HG02763 (cell line): Measurements from ENCODE around the gene RAP1A.
"Not testable (repeated sequence)": the region's sequence is repeated elsewhere in the genome, so short reads cannot be mapped to it uniquely, and the experiment has no call there.

Source experiments
- ATAC-seq: cut with Tn5 transposase; IDR thresholded peaks from one replicate; pipeline ENCODE4 v1.9.1; 2021; ENCODE audit warnings: mild to moderate bottlenecking, moderate library complexity; ENCODE audit not compliant: unreplicated experiment

The RAP1A gene

GRCh38 chr1:111734856-111735255 is 115.3 kb downstream of the RAP1A start:
- ATAC-seq: no peak

GRCh38 chr1:111735321-111735720 is 115.7 kb downstream of the RAP1A start:
- ATAC-seq: no peak

- no peak for ATAC-seq
Observed at GRCh38 chr1:111735858-111736544, 116.4 kb downstream of the RAP1A start.

GRCh38 chr1:111736548-111737215 is 117.1 kb downstream of the RAP1A start:
- no peak for ATAC-seq

GRCh38 chr1:111737216-111738132 is 117.9 kb downstream of the RAP1A start:
- no peak for ATAC-seq

GRCh38 chr1:111738133-111738435 is 118.5 kb downstream of the RAP1A start:
- no peak for ATAC-seq

- ATAC-seq: peak; percentile 35
Observed at GRCh38 chr1:111738436-111739193, 119.0 kb downstream of the RAP1A start.

GRCh38 chr1:111739194-111739924 is 119.8 kb downstream of the RAP1A start, which contains the start of gene INKA2:
Gene INKA2 (minus strand): TSS chr1:111739395. CDS start chr1:111739242, 153 bp downstream.
- ATAC-seq: peak; percentile 77

- ATAC-seq: no peak
Observed at GRCh38 chr1:111739925-111740765, 120.6 kb downstream of the RAP1A start.

- ATAC-seq: not testable (repeated sequence)
Observed at GRCh38 chr1:111742292-111742691, 122.7 kb downstream of the RAP1A start.

GRCh38 chr1:111742938-111743549 is 123.5 kb downstream of the RAP1A start:
- no peak for ATAC-seq

- no peak for ATAC-seq
Observed at GRCh38 chr1:111743679-111744101, 124.1 kb downstream of the RAP1A start.

- ATAC-seq: no peak
Observed at GRCh38 chr1:111745675-111746613, 126.4 kb downstream of the RAP1A start.

GRCh38 chr1:111746614-111746999 is 127.0 kb downstream of the RAP1A start:
- no peak for ATAC-seq

- ATAC-seq: no peak
Observed at GRCh38 chr1:111747282-111747734, 127.7 kb downstream of the RAP1A start.

- ATAC-seq: no peak
Observed at GRCh38 chr1:111747947-111748346, 128.4 kb downstream of the RAP1A start.

- no peak for ATAC-seq
Observed at GRCh38 chr1:111749628-111750027, 130.0 kb downstream of the RAP1A start.

- no peak for ATAC-seq
Observed at GRCh38 chr1:111750856-111751255, 131.3 kb downstream of the RAP1A start.
